ENCODE data around the gene HPGDS.
"Not testable (repeated sequence)": the region's sequence is repeated elsewhere in the genome, so short reads cannot be mapped to it uniquely, and the experiment has no call there.

The HPGDS gene

DNA sequence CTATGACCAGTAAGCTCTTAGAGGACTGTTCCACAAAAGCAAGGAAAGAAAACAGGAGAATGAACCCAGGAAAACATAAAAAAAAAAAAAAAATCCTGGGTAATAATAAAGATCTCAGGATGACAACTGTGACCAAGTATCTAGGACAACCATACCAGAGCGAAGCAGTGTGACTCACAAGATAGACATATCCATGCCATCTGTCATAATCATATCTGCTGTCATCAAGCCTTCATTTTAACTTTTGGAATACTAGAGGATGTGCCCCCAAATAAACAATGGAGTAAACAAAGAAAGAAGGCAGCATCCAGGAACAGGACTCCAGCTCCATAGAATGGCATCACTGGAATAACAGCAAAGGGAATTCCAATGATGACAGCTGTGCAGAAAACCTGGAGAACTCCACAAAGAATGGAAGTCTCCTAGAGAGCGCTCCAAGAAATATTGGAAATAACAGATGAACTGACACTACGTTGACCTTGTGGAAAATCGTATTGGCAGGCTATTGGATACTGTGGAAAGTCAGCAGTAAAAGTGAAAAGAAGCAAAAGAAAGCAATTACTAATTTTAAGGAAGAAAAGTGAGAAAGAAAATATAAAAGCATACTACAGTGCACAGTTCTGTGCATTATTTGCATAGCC, 35.3 kb downstream of the HPGDS start:
- no peak for DNase-seq

DNA sequence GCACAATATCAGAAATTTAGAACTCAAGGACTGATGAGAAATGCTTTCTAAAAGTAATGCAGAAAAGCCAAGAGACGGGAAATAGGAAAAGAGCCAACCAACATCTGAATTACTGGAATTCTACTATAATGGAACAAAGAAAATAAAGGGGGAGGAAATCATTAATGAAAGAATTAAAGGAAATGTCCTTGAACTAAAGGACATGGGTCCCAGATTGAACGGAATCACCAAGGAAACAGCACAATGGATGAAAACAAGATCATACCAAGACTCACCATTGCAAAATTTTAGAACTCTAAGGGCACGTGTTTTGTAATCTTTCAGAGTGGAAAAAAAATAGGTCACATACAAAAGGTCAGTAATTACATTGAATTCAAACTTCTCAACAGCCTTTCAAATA, 35.9 kb downstream of the HPGDS start:
- DNase-seq = no peak

DNA sequence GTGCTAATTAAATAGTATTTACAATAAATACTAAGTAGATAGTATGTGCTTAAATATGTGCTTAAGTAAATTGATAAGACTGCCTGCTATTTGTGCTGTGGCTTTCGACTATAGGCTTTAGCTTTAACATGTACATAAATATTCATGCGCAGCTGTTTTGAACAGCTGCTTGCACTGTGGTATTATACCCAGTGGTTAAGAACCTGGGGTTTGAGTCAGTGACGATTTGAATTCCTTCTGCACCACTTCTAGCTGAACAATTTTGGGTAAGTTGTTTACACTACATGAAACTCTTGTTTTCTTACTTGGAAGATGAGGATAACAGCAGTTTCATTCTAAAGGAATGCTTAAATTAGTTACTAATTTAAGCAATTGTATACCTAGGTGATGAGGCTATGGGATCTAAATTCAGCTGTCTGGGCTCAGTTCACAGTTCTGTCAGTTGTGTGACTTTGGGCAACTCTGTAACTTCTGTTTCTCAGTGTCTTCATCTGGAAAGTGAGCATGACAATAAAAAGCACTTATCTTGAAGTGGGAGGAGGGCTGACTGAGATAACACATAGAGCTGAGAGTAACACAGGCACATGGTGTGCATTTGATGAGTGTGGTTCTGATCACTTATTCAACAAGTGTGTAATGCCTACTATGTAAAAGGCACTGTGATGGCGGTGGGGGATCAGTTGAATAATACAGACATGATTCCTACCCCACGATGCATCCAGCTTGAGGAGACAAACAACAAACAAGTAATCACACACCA, 37.0 kb downstream of the HPGDS start:
- DNase-seq = no peak

GRCh38 chr4:94304365-94304971, 38.2 kb downstream of the HPGDS start:
- peak; percentile 45 to 59 (median 51) for DNase-seq

DNA sequence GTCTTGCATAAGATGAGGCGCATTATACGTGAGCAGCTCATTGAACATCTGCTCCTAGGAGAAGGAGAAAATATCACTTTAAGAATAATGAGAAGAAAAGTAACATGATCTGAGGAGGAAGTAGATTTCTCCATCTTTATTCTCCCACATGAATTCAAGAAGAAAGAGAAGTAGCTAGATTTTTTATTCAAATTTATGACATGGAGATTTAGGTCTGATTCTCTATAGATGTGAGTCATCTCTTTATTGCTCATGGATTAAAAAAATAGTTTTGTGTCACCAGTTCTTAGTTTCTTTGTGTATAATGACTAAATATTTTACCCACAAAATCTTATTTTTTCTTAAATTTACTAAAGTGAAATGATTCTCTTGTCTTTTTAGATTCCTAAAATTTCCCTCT, 40.4 kb downstream of the HPGDS start:
- DNase-seq = peak; percentile 5 to 78 (median 62)

DNA sequence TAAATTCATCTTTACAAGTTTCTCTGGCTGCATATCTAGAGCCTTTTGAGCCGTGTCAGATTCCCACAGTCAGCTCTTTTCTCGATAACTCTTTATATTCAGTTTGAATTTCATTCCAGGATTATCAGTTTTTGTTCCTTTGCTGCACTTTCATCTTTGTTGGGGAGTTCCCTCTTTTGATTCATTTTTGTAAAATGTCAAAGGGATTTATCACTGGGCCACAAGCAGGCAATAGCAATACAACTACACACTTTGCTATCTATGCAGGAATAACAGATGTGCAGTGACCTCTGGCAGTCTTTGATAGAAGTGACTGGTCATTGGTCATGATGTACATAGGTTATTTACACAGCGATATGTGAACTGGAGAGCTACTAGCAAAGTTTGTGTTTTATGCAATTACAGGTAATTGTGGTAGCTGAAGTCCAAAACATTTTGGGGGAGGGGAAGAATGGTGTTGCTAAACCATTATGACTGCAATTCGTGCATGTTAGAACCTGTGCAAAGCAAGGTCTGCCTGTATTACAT, 43.8 kb downstream of the HPGDS start:
- no peak for DNase-seq

DNA sequence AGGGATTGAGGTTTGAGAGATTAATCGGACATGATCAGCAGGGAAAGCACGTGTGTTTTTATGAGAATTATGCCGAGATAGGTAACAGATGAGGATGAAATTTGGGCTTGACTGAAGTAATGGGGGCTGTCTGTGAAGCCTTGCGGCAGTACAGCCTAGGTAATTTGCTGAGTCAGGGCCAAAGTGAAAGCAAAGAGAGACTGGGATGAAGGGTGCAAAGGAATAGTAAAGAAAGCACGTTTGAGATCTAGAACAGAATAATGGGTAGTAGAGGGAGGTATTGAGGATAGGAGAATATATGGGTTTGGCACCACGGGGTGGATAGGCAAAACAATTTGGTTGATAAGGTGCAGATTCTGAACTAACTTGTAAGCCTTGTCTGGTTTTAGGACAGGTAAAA, 47.2 kb downstream of the HPGDS start:
- DNase-seq = not testable (repeated sequence)

DNA sequence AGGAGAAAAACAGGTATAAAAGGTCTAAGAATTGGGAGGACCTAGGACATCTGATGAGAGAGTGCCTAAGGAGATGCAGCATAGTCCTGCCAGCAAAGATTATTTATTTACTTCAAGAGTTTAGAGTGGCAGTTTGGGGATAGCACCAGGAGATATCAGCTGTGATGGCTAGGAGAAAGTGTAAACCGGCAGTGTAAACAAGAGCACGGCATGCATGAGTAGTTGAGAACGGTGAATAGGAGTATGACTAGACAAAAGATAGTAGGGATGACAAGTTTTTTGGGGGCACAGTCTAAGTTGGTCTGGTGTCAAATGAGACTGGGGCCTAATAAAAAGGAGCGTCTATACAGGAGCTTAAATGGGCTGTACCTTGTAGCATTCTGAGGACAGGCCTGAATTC, 48.7 kb downstream of the HPGDS start:
- not testable (repeated sequence) for DNase-seq

DNA sequence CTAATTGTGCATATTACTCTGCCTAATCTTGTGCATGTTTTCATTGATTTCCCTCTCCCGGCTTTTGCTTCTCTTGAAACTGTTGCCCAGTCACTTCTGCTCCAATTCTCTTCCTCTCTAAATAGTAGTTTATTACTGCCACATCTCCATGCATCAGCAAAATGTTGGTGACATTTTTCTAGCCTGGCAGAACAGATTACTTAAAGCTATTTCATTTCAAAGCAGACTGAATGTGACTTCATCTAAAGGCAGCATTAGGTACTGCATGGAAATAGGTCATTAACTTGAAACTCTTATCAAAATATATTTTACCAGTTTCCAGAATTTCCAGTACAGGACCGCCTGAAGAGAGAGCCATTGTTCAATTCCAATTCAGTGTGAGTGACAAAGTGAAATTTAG, 52.4 kb downstream of the HPGDS start:
- no peak for DNase-seq

DNA sequence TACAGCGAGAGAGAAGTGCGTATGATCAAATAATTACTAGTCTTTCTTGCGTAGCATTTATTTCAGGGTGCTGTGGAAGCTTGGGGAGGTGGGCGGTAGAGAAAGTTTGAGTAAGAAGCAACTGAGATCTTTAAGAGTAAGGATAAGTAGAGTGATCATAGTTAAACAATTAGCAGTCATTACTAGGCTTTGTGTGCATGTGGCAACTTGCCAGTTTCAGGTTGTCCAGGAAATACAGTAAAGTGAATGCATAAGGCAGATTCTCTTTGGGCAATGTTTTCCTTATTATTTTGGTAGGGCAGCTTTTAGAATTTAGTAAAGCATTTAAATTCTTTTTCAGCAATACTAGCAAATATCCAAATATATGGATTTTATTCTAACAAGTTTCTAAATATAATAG, 57.0 kb downstream of the HPGDS start:
- DNase-seq = no peak

DNA sequence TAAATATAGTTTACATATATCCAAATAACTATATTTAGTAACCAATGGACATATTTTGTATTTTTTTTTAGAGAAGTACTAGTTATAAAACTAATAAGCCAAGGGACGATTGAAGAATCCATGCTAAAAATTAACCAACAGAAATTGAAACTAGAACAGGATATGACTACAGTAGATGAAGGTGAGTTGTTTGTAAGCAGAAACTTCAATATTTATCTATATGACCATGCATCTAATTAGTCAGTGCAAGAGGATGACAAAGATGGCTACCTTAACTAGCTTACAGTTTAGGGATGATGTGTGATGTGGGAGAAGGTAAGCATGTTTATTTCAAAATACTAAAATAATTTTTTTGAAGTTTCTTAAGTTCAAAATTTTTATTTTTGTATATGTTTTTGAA, 57.7 kb downstream of the HPGDS start:
- no peak for DNase-seq

- DNase-seq = no peak
Observed at GRCh38 chr4:94278781-94279180, 63.9 kb downstream of the HPGDS start.

- no peak for DNase-seq
Observed at GRCh38 chr4:94277534-94277933, 65.1 kb downstream of the HPGDS start.

GRCh38 chr4:94276204-94276603, 66.4 kb downstream of the HPGDS start:
- DNase-seq = no peak

- DNase-seq = no peak
Observed at GRCh38 chr4:94274912-94275311, 67.7 kb downstream of the HPGDS start.

- DNase-seq = no peak
Observed at GRCh38 chr4:94271248-94271647, 71.4 kb downstream of the HPGDS start.

DNA sequence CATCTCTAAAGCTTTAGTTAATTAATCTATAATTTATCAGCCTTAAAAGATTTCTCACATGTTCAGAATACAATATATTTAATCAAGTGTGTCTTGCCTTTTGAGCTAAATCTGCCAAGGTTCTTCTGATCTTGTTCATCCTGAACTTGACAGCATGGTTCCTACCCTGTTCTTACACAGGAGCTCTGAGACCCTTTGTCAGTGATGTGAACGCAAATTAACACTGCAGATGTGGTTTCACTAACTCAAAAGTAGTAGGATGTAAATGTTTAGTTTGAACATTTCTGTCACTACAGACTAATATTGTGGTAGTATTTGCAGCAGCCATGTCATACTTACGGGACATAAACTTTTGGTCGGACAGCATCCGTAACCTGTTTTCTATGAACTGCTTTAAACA, 75.6 kb downstream of the HPGDS start:
- DNase-seq = no peak

- DNase-seq = no peak
Observed at GRCh38 chr4:94262163-94263016, 80.2 kb downstream of the HPGDS start.

- peak in 1 of 3 donors; percentile 4 for DNase-seq
Observed at GRCh38 chr4:94256828-94257227, 85.8 kb downstream of the HPGDS start.

- no peak for DNase-seq
Observed at GRCh38 chr4:94256144-94256783, 86.4 kb downstream of the HPGDS start.

DNA sequence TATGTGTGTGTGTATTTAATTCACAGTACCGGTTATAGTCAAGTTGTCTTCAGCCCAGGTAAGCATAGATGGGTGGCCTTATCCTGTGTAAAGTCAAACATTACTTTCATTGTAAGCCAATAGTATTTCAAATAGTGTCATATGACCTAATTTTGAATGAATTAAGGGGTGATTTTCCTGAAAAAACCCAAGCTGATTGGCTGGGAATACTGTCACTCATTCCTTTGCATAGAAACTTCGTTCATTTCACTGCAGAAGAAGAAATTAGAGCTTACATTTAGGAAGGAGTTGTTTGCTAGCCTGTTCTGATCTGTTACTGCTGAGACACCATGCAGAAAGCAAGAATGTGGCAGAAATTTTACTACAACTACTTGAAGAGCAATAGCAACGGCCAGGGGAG, 89.6 kb downstream of the HPGDS start:
- DNase-seq = no peak

- DNase-seq = no peak
Observed at GRCh38 chr4:94251094-94251493, 91.5 kb downstream of the HPGDS start.
